NCI-H2107 treated with DMSO at 0.1 percent for 48 hours (cell line): ENCODE results near the gene LHX2.
"Not testable (repeated sequence)": the region's sequence is repeated elsewhere in the genome, so short reads cannot be mapped to it uniquely, and the experiment has no call there.

ENCODE experiments used
- DNase-seq: peaks from one replicate; lab custom pipeline; 2025; ENCODE audit not compliant: unreplicated experiment; lab: John Stamatoyannopoulos, UW

The LHX2 gene

DNA sequence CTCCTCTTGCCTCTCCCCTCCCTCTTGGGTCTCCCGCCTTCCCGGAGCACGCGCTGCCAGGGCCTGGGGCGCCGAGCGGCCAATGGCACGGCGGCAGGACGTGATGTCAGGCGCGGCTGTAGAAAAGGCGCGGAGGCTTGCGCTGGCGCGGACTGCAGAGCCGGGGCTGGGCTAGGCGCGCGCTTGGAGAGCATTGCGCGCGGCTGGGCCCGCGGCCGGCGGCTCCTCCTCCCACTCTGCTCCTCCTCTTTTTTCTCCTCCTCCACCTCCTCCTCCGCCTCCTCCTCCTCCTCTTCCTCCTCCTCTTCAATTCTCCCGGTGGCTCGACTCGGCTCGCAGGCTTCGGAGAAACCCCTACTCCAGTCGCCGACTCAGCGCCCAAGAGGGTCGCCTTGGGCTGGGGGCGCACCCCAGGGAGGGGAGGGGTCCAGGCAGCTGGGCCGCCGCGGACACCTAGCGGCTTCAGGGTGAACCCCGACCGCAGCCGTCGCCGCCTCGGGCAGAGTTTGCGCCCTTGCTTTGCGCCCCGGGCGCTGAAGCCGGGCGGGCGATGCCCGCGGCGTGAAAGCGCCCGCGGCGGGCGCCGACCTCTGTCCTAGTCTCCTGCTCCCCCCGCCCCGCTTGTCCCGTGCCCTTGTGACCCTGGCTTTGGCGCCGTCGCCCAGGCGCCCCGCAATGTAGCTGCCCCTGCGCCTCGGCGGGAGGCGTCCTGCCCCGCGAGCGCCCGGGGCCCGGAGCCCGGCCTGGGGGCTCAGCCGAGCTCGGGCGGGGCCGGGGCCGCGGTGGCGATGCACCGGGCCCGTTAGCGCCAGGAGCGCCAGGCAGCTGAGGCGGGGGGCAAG lies at the start of gene LHX2:
TSS of gene LHX2 (plus strand) at position 309 of the 842 bp plus-strand sequence. CDS start 581 bp downstream, outside the sequence.
- peak; percentile 51 for DNase-seq

- no peak for DNase-seq
Measured at GRCh38 chr9:123964761-123965160, 46.8 kb upstream of the LHX2 start.

DNA sequence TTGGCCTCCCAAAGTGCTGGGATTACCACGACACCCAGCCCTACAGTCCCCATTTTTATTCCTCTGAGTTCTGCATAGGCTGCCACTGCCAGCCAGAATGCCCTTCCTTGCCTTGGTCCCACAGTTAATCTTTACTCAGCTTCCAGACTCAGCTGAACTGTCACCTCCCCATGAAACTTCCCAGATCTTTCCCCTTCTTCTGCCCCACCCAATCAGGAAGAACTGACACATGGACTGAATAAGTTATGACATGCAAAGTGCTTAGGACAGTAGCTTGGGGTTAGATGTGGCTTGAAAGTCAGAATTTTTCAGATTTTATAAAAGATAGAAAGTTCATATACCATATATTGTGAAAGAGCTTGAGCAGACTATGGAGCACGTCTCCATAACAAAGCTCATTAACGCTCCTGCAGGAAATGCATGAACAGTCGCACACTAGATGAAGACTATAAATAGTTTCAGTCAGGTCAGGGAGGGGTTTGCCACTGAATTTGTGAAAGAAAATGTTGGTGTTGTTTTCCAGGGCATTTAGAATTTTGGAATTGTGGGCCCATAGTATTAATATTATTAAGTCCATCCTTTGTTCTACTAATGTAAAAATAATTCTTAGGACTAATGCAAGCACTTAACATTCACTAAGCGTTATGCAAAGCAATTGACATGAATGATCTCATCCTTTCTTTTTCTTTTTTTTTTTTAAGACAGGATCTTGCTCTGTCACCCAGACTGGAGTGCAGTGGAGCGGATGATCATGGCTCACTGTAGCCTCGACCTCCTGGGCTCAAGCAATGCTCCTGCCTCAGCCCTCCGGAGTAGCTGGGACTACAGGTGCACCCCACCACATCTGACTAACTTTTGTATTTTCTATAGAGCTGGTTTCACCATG lies 45.5 kb upstream of the LHX2 start:
- DNase-seq, result no peak

DNA sequence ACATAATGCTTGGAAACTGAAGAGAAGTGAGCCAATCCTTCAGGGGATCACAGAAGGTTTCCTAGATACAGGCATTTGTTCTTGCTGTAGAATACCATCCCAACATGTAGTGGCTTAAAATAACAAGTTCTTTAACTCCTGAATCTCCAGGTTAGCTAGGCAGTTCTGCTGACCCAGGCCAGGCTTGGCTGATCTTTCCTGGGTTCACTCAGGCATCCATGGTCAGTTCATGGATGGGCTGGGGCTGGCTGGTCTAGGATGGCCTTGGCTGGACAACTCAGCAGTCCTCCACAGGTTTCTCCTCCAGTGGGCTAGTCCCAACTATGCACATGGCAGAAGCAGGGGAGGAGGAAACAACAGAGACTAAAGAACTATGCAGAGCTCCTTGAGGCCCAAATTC lies 44.2 kb upstream of the LHX2 start:
- no peak for DNase-seq

DNA sequence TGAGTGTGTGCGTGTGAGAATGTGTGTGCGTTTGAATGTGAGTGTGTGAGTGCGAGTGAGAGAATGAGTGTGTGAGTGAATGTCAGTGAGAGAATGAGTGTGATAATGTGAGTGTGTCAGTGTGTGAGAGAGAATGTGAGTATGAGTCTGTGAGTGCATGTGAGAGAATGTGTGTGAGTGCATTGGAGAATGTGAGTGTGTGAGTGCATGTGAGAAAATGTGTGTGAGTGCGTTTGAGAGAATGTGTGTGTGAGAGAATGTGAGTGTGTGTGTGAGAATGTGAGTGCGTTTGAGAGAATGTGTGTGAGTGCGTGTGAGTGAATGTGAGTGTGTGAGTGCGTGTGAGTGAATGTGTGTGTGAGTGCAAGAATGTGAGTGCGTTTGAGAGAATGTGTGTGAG lies 39.0 kb upstream of the LHX2 start:
- no peak for DNase-seq

DNA sequence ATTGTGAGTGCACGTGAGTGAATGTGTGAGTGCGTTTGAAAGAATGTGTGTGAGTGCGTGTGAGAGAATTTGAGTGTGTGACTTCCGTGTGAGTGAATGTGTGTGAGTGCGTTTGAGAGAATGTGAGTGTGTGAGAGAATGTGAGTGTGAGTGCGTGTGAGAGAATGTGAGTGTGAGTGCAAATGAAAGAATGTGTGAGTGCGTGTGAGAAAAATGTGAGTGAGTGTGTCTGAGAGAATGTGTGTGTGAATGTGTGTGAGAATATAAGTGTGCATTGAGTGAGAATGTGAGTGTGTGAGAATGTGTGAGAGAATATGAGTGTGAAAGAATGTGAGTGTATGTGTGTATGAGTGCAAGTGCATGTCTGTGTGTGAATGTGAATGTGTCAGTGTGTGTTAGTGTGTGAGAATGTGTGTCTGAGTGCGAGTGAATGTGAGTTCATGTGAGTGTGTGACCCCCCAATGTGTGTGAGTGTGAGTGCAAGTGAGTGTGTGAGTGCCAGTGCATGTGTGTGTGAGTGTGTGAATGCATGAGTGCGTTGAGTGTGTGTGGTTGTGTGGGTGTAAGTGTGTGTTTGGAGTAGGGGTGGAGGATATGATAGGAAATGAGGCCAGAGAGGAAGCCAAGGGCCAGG lies 37.9 kb upstream of the LHX2 start:
- no peak for DNase-seq

DNA sequence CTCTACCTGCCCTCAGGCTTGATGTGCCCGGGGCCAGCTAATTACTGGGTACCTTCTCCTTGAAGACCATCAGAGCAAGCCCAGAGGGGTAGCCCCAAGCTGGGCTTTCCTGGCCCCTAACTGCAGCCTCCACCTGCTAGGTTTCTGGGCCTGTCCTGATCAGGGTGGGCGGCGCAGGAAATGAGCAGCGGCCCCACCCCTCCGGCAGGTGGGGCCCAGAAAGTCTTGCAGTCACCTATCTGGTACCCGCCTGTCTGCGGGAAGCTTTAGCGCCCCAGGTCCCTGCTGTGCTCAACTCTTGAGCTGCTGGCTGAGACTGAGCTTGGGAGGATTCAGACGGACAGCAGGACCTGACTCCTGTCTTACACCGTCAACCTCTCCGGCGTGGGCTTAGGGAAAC lies 37.1 kb upstream of the LHX2 start:
- no peak for DNase-seq

GRCh38 chr9:123975871-123976270 lies 35.7 kb upstream of the LHX2 start:
- no peak for DNase-seq

GRCh38 chr9:123976579-123976978 lies 35.0 kb upstream of the LHX2 start:
- DNase-seq, result not testable (repeated sequence)

DNA sequence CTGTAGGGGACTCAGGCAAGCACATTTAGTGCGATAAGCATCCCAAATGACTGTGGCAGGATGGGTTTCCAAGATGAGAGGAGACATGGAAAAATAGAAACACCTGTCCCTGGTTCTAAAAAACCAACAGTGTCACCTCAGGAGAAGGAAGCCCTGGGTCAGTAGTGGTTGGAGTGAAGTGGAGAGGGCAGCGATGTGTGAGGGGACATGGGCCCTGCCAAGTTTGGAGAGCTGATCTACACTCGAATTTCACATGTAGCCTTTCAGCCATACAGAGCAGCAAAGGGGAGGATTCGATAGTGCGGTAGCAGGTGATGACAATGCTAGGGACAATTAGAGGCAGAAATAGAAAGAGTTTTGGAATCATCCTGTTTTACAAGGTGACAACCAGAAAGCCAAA lies 32.6 kb upstream of the LHX2 start:
- DNase-seq, result no peak

GRCh38 chr9:123982535-123982934 lies 29.0 kb upstream of the LHX2 start:
- no peak for DNase-seq

DNA sequence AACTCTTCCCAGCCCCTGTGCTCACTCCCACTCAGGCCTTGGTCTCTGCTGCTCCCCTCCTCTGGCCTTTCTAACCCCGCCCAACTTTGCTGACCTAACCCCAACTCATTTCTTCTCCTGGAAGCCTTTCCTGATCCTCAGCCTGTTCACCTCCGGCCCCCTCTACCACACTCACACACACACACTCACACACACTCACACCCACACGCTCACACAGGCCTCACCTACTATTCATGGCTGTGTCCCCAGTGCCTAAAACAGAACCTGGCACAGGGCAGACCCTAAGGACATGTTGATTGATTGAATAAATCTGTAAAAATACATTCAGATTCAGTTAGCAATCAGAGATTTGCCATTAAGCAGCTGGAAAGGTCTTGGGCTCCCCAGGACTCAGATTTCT lies 28.5 kb upstream of the LHX2 start:
- no peak for DNase-seq

- no peak for DNase-seq
Measured at GRCh38 chr9:123984802-123985201, 26.8 kb upstream of the LHX2 start.

GRCh38 chr9:123985869-123986268 lies 25.7 kb upstream of the LHX2 start:
- no peak for DNase-seq

DNA sequence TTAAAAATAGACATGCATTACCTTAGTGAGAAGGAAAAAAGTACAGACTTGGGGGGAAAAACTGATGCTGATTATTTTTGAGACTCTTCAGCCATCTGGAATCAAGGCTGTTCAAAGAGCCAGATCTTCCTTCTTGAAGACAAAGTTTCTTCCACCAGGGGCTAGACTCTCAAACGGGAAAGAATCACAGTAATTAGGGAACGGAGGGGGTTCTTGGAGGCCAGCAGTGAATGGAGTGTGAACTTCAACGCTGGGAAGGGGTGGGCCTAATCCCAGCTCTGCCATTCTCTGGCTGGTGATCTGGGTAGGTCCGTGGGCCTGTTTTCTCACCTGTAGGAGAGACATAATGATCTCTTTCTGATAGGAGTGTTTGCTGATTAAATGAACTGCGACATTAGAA lies 21.1 kb upstream of the LHX2 start:
- no peak for DNase-seq

DNA sequence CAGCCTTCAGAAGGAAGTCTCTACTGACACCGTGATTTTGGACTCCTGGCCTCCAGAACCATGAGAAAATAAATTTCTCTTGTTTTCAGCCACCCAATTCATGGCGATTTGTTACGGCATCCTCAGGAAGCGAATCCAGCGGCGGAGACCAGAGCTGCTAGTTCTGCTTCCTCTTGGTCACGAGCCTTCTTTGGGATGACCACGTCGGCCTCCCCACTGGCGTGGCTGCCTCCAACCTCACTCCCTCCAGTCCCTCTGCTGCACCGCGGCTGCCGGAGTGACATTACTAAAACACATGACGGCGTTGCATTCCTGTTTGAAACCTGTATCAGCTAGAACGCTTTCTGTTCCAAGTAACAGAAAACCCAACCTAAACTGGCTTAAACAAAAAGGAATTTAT lies 18.9 kb upstream of the LHX2 start:
- not testable (repeated sequence) for DNase-seq

GRCh38 chr9:123996731-123997421 lies 14.7 kb upstream of the LHX2 start:
- no peak for DNase-seq

GRCh38 chr9:123997665-123998277 lies 13.8 kb upstream of the LHX2 start:
- no peak for DNase-seq

DNA sequence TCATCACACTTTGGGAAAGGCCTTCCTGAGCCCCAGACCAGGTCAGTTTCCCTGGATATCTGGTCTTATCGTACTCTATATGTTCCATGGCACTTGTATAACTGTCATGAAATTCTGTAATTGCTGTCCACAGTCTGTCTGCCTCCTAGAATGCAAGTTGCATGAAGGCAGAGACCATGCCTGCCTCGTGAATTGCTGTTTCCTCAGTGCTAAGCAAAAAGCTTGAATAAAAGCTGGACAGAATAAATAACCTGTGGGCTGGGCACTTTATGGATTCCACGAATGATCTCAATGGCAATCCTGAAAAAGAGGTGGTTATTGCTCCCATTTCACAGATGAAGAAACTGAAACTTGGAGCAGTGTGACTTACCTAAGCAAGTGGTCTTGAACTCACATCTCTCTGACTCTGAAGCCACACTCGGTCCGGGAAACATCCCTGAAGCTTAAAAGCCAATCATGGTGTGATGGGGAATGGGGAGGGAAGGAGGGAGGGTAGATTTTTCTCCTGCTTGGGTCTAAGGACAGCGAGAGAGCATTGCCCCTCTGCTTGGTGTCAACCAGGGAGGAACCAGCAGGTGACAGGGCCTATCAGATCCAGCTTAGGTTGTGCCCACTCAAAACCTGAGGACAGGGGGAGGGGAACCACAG lies 13.2 kb upstream of the LHX2 start:
- DNase-seq, result no peak

DNA sequence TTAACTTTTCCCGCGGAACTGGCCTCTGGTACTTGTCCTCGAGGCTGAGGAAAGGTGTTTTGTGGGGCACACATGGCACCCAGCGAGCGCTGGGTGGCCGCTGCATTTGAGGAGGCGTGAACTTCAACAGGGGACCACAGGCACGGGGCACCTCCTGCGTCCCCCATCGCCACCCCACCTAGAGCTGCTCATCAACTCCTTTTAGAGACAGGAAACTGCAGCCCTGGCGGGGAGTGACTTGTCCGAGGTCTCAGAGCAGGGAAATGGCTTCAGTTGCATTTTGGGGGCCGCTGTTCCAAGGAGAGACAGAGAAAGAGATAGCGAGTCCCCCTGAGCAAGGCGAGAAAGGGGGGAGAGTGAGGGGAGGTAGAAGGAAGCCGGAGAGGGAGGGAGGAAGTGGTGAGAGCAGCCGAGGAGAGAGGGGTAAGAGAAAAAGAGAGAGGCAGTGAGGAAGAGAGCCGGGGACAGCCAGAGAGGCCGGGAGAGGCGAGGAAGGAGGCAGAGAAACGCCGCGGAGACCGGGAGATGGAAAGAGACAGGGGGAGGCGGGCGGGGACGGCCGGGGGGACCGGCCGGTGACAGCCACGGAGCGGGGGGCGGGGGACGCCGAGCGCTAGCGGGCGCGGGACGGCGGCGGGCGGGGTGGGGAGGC lies 12.5 kb upstream of the LHX2 start:
- DNase-seq, result no peak
